Femur (tissue), 1 donor: ENCODE measurements around the gene PSMB9.

Source experiments
- DNase-seq: peaks from one replicate; pipeline ENCODE4 v3.0.0-alpha.2; 2017

Gene PSMB9

DNA sequence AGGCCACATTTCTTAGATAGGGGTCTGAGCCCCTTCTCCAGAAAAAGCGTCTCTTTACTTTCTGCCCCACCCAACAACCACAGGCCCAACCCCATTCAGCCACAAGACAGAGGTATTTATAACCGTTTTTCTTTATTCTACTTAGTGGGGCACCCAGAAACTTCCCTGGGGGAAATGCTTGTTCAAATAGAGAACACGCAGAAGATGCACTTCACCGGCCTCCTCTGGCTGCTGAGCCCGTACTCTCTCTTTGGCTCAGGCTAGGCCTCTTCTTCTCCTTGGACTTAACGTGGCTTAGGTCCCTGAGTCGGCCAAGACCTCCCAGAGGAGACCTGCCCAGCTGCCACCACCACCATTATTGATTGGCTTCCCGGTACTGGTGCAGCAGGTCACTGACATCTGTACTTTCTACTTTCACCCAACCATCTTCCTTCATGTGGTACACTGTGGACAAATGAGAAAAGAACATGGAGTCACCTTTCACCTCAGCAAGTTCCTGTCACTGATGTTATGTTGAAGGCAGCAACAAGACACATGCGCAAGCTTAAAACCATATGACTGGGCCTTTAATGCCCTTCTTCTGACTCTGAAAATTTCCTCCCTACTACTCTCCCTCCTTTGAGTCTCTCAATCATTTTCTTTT lies 13.3 kb upstream of the PSMB9 start:
- no peak for DNase-seq

DNA sequence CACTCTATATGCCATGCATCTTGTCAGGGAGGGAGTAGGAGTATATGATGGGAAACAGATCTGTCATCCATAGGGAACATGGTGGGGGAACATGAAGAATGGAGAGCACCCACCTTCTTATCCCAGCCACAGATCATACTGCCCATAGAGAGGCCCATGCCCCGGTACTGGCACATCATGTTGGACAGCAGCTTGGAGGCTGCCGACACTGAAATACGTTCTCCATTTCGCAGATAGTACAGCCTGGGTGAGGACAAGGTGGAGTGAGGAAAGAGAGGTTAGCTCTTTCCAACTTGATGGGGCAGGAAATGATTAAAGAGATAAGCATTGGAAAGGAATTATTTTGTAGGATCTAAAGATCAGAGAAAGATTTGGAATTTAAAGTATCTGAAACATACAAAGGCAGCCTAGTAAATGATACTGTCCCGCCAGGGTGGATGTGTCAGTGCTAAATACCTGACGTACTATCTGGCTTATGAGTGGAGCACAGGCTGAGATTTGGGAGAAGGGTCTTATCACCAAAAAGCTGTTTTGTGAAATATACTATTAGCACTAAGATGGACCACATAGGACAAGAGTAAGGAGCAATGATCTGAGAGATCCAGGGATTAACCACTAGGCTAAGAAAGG lies 11.9 kb upstream of the PSMB9 start:
- no peak for DNase-seq

DNA sequence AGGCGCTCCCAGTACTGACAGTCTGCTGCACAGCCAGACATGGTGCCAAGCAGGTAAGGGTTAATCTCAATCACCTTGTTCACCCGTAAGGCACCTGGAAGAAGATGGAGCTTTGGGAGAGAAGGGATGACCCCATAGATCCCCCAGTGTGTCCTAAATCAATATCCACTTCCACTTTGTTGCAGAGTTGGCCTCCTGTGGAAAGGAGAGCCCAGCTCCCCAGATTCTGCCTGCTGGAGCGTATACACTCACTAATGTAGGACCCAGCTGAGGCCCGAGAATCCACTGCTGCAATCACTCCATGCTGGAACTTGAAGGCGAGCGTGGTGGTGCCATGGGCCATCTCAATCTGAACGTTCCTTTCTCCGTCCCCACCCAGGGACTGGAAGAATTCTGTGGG lies 11.3 kb upstream of the PSMB9 start:
- DNase-seq, result no peak

DNA sequence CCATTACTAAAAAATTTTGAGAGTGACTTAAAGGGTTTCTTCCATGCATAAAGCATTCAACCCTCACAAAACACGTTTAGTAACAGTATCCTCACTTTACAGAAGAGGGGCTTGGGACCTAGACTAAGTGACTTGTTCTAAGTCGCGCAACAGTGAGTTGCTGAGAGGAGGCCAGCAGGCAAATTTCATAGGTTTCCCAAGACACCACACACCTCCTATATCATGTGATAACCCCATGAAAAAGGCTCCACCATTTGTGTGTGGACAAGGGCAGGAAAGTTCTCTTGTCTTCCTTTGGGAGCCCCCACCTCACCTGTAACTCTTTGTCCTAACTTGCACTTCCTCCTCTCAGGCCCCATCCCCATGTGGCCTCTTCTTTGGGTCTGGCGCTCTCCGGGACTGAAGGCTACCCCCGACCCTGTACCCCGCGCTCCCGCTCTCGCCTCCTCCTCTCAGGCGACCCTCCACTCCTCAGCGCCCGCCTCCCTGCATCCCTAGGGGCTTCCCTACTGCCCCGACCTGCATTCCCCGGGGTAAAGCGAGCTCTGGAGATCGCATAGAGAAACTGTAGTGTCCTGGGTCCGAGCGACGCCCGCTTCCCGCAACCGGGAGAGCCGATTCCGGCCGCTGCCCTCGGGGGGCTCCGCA lies 10.5 kb upstream of the PSMB9 start:
- no peak for DNase-seq

GRCh38 chr6:32843979-32844838 lies 9.8 kb upstream of the PSMB9 start, which contains the start of gene PSMB8:
Gene PSMB8 (minus strand): TSS chr6:32844047. CDS start chr6:32843996, 51 bp downstream.
- DNase-seq, result peak; percentile 97

DNA sequence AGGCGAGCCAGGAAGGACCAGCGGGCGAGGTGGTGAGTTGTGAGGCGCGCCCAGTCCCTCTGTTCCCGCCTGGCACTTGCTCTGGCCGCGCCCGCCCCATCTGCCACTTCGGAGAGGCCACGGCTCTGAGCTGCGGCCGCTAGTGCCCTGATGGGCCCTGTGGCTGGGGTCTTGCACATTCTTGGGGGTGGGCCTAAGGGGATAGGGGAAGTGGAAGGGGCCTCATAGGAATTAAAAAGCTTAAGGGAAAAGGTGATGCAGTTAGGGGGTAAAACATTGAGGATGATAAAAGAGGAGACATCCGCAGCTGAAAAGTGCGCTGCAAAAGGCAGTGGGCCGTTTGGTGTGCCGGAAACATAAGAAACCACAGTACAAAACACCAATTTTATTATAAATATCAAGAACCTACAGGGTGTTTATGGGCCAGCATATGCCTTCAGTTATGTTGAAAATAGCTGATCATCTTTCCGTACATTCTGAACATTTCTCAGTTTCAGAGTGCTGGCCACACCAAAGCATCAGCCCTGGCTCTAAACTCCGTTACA lies 9.1 kb upstream of the PSMB9 start:
- DNase-seq, result no peak

GRCh38 chr6:32845384-32845884 lies 8.6 kb upstream of the PSMB9 start:
- no peak for DNase-seq

GRCh38 chr6:32847004-32847403 lies 7.0 kb upstream of the PSMB9 start:
- no peak for DNase-seq

DNA sequence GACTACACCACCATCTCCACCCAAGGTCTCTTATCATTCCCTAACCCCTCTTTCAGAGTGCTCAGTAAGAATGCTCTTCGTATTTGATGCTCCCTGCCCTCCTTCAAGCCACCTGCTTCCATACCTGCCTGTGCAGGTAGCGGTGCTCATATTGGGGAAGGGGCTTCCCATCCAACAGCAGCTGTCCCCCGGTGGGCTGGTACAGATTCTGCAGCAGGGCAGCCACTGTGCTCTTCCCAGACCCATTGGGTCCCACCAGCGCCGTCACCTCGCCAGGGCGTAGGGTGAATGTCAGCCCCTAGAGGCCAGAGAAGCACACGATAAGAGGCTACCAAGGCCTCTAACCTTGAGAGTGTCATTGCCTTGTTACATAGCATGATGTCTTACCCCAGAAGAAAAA lies 6.2 kb upstream of the PSMB9 start:
- no peak for DNase-seq

- DNase-seq, result no peak
Measured at GRCh38 chr6:32849126-32849525, 4.9 kb upstream of the PSMB9 start.

- no peak for DNase-seq
Measured at GRCh38 chr6:32851025-32851424, 3.0 kb upstream of the PSMB9 start.

DNA sequence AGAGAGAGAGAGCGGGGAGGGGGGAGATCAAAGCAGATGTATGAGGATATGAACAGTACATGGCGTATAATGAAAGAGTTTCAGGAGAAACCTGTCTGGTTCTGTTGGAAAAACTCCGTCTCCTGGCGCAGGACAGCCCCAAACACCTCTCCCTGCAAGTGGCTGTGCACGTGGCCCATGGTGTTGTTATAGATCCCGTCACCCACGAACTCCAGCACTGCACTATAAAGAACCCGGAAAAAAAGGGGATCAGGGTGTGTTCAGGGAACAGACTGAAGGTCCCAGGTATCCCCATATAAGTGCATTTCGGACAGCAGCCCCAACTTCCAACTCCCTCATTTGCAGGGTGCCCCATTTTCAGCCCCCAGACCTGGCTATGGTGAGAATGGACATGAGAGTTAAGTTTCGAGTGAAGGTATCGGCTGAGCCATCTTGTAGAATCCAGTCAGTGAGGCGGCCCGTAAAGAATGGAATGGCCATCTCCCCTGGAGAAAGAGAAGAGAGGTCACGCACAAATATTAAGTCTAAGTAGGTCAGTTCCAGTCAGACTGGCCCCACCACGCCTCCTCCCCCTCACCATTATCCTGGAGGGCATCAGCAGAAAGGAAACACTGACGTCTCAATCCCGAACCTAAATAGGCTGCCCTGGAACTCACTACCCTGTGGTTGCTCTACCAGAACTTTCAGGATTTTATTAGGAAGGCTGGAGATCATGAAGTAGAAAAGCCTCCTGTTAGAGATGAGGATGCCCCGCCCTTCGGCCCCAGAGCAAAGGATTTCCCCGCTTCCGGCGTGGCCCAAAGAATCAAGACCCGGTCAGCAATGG lies 1.8 kb upstream of the PSMB9 start:
- DNase-seq, result no peak

- DNase-seq, result peak; percentile 43
Measured at GRCh38 chr6:32852844-32853540, 1.0 kb upstream of the PSMB9 start.

DNA sequence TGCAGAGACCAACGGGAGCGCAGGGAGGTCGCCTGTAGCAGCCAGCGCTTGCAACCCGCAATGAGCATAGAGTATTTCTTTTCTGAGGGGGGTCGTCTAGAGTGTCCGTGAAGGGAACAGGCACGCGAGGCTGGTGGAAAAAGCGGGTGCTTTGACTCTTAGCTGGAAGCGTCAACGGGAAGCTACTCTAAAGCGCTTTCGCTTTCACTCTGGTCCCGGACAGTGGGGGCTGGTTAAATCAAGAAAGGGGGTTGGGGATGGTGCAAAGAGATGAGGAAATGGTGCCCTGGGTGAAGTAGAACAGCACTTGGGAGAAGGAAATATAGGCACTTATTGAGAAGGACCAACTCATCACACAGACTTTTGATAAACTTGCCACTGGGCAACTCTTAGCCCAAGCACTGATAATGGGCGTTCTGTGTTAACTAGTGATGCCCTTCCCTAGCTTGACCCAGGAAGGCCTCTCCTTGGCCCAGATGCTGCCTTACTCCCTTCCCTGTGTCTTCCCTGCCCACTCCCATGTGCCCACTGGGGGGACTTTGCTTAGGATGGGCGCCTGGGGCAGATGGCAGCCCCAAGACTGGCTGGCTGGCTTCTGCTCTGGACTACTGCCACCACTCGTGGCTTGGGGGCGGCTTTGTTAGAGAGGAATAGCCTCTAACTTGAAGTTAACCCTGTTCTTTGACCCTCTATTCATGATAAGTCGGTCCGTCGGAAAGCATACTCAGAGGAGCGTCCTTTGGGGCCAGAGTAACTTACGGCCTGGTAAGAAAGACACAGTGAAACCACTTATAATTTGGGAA lies 585 bp downstream of the PSMB9 start:
- DNase-seq, result peak; percentile 52

GRCh38 chr6:32855467-32856174 lies 1.6 kb downstream of the PSMB9 start:
- no peak for DNase-seq

- no peak for DNase-seq
Measured at GRCh38 chr6:32857156-32857891, 3.3 kb downstream of the PSMB9 start.

DNA sequence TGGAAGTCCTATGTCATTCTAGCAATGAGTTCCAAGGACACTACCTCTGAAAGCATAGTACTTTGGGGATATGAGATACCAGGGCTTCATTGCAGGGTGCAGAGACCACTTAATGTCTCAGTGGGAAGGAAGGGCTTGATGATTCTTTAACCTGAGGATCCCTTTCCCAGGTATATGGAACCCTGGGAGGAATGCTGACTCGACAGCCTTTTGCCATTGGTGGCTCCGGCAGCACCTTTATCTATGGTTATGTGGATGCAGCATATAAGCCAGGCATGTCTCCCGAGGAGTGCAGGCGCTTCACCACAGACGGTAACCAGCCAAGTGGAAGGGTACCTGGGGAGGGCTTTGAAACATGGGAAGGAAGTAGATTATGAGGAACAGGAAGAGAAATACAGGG lies 4.2 kb downstream of the PSMB9 start:
- DNase-seq, result no peak

GRCh38 chr6:32860674-32861073 lies 6.7 kb downstream of the PSMB9 start:
- DNase-seq, result no peak

- DNase-seq, result no peak
Measured at GRCh38 chr6:32862725-32863124, 8.7 kb downstream of the PSMB9 start.
